Mesothelial cell of epicardium (in vitro differentiated cells): ENCODE data around the gene KRT39. TPM values are rescaled to one million over a fixed set of nuclear protein-coding genes. Genes with fewer than 3 reads are reported as not detected.

ENCODE experiments used
- DNase-seq, 2 experiments: peaks; one replicate each; pipeline ENCODE4 v3.0.0; 2021; ENCODE audit warnings: low spot score in 2 of 2; ENCODE audit not compliant: unreplicated experiment in 2 of 2
- H3K27ac Mint-ChIP-seq: 2 replicates; pipeline ENCODE4 v1.8.0; 2021; ENCODE audit warnings: mixed read lengths
- H3K27me3 Mint-ChIP-seq: 2 replicates; pipeline ENCODE4 v1.8.0; 2021; ENCODE audit warnings: low read depth, mixed read lengths
- H3K36me3 Mint-ChIP-seq: 2 replicates; pipeline ENCODE4 v1.8.0; 2021; ENCODE audit warnings: mixed read lengths
- H3K4me1 Mint-ChIP-seq: 2 replicates; pipeline ENCODE4 v1.8.0; 2021; ENCODE audit warnings: mixed read lengths
- H3K4me3 Mint-ChIP-seq: 2 replicates; pipeline ENCODE4 v1.8.0; 2021; ENCODE audit warnings: mild to moderate bottlenecking, moderate library complexity, mixed read lengths
- H3K9me3 Mint-ChIP-seq: 2 replicates; pipeline ENCODE4 v1.8.0; 2021; ENCODE audit warnings: mixed read lengths
- CTCF ChIP-seq: fragments of 200-600 bp; sonication (generic); IDR thresholded peaks from one replicate; pipeline ENCODE4 v1.5.0; 2021; ENCODE audit warnings: antibody characterized with exemption; ENCODE audit not compliant: unreplicated experiment
- total RNA-seq: library from RNA; stranded (reverse); gene quantifications from 3 replicates; pipeline ENCODE4 v1.2.1, GENCODE V29; 2021

The KRT39 gene
- total RNA-seq, 1 donor from 2014 or later = not detected

- Mint-ChIP-seq H3K27ac (no peak within 1 kb of the TSS), H3K9me3 (peaks cover 8% of the 10 kb centered on the region), H3K36me3 (no peaks in the 10 kb centered on the region), H3K27me3 (no peaks in the 10 kb centered on the region), H3K4me1 (peaks cover 10% of the 10 kb centered on the region), H3K4me3 (no peak within 1 kb of the TSS)
- no peak for TF ChIP-seq CTCF
- DNase-seq = no peak
Observed at GRCh38 chr17:40993839-40994238, 27.1 kb upstream of the KRT39 start, which contains the start of gene KRTAP3-3. Gene KRTAP3-3, minus strand, starts transcription at chr17:40994164. Its CDS starts 67 bp downstream, at chr17:40994097.

- Mint-ChIP-seq H3K27me3 (no peaks in the 10 kb centered on the region), H3K9me3 (peaks cover 8% of the 10 kb centered on the region), H3K4me1 (peaks cover 10% of the 10 kb centered on the region), H3K4me3 (no peak overlapping the region), H3K36me3 (no peaks in the 10 kb centered on the region), H3K27ac (no peak overlapping the region)
- no peak for TF ChIP-seq CTCF
- DNase-seq = no peak
Observed at GRCh38 chr17:40993084-40993483, 26.3 kb upstream of the KRT39 start.

DNA sequence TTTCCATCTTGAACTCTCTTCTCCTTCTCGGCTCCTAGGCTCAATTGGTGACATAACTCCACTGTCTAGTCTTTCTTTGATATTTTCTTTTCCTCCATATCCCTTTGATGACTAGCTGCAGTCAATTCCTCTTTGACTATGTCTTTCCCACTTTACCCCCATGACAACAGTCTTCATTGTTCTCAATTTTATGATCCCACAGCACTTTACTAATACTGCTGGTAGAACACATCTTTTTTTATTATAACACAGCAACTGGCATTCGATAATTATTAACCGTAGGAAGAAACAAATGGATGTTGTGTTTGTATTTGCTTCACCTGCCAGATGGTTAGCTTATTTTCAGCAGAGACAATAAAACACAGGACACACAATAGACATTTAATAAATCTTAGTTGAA lies 25.9 kb upstream of the KRT39 start:
- Mint-ChIP-seq H3K36me3 (no peaks in the 10 kb centered on the region), H3K4me1 (peaks cover 10% of the 10 kb centered on the region), H3K9me3 (peaks cover 8% of the 10 kb centered on the region), H3K27ac (no peak overlapping the region), H3K27me3 (no peaks in the 10 kb centered on the region), H3K4me3 (no peak overlapping the region)
- no peak for DNase-seq
- no peak for TF ChIP-seq CTCF

GRCh38 chr17:40986920-40987319 lies 20.2 kb upstream of the KRT39 start:
- Mint-ChIP-seq H3K27ac (no peak overlapping the region), H3K36me3 (no peaks in the 10 kb centered on the region), H3K4me3 (no peak overlapping the region), H3K4me1 (peaks cover 9% of the 10 kb centered on the region), H3K27me3 (no peaks in the 10 kb centered on the region), H3K9me3 (peaks cover 5% of the 10 kb centered on the region)
- no peak for TF ChIP-seq CTCF
- no peak for DNase-seq

DNA sequence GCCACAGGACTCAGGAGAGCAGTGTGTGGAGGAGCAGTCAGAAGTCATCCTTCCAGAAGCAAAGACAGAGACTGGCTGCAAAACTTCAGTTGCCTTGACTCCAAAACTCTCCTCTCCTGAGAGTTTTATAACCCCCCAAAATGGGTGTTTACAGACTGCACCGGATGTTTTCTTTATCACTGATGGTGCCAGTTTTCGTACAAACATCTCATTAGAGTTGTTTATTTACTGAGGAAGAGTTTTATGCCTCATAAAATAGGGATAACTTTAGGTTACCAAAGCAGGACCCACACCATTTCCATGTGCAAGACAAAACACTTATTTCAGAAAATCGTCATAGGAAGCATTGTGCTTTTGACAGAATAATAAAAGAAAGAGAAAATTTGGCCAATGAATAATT lies 17.5 kb upstream of the KRT39 start, which contains the start of gene KRT40:
KRT40 (minus strand) TSS at position 101 of the 400 bp plus-strand sequence; CDS start at position 48, 53 bp downstream.
- TF ChIP-seq CTCF = no peak
- peaks cover 24% of the 10 kb centered on the region for H3K4me1 Mint-ChIP-seq
- H3K27ac Mint-ChIP-seq = no peak within 1 kb of the TSS
- DNase-seq = no peak
- no peaks in the 10 kb centered on the region for H3K36me3 Mint-ChIP-seq
- no peaks in the 10 kb centered on the region for H3K27me3 Mint-ChIP-seq
- H3K4me3 Mint-ChIP-seq = no peak within 1 kb of the TSS
- H3K9me3 Mint-ChIP-seq = no peaks in the 10 kb centered on the region

- H3K4me1 Mint-ChIP-seq = peaks cover 25% of the 10 kb centered on the region
- no peak for DNase-seq
- H3K27ac Mint-ChIP-seq = peak overlapping the region; percentile 25
- TF ChIP-seq CTCF = no peak
- no peaks in the 10 kb centered on the region for H3K36me3 Mint-ChIP-seq
- no peak overlapping the region for H3K4me3 Mint-ChIP-seq
- no peaks in the 10 kb centered on the region for H3K9me3 Mint-ChIP-seq
- H3K27me3 Mint-ChIP-seq = no peaks in the 10 kb centered on the region
Observed at GRCh38 chr17:40981115-40981514, 14.4 kb upstream of the KRT39 start.
